Endodermal cell (in vitro differentiated cells): Measurements from ENCODE around the gene APOA5. TPM values are rescaled to one million over a fixed set of nuclear protein-coding genes. Genes with fewer than 3 reads are reported as not detected.

Experiments used
- DNase-seq: peaks from one replicate; pipeline ENCODE4 v3.0.0-alpha.2; 2017
- H3K27ac ChIP-seq: 2 replicates; pipeline ENCODE4 v1.5.1; 2013; ENCODE audit warnings: mild to moderate bottlenecking, low read depth, low read length, moderate library complexity
- H3K27me3 ChIP-seq: 2 replicates; pipeline ENCODE4 v1.6.1; 2013; ENCODE audit warnings: mild to moderate bottlenecking, low read length, moderate library complexity; ENCODE audit not compliant: insufficient read depth, control insufficient read depth, poor library complexity, severe bottlenecking
- H3K36me3 ChIP-seq: 2 replicates; pipeline ENCODE4 v1.7.0; 2013; ENCODE audit warnings: mild to moderate bottlenecking, low read length, moderate library complexity; ENCODE audit not compliant: control insufficient read depth, insufficient read depth
- H3K4me1 ChIP-seq: one replicate; pipeline ENCODE4 v1.7.0; 2013; ENCODE audit warnings: low read length; ENCODE audit not compliant: control insufficient read depth, insufficient read depth
- H3K4me3 ChIP-seq: 2 replicates; pipeline ENCODE4 v1.5.1; 2013; ENCODE audit warnings: mild to moderate bottlenecking, low read length, moderate library complexity
- H3K9ac ChIP-seq: 2 replicates; pipeline ENCODE4 v1.6.1; 2013; ENCODE audit warnings: mild to moderate bottlenecking, low read length, moderate library complexity; ENCODE audit not compliant: poor library complexity, severe bottlenecking; ENCODE audit errors: extremely low read depth
- H3K9me3 ChIP-seq: 2 replicates; pipeline ENCODE4 v1.6.1; 2013; ENCODE audit warnings: mild to moderate bottlenecking, low read length, moderate library complexity; ENCODE audit not compliant: control insufficient read depth
- H3K27ac Mint-ChIP-seq: 2 replicates; pipeline ENCODE4 v1.8.0; 2020; ENCODE audit warnings: mixed read lengths
- H3K27me3 Mint-ChIP-seq: 2 replicates; pipeline ENCODE4 v1.8.0; 2021; ENCODE audit warnings: mild to moderate bottlenecking, mixed read lengths; ENCODE audit not compliant: insufficient read depth
- H3K36me3 Mint-ChIP-seq: 2 replicates; pipeline ENCODE4 v1.8.0; 2020; ENCODE audit warnings: low read depth, mixed read lengths
- H3K4me1 Mint-ChIP-seq: 2 replicates; pipeline ENCODE4 v1.8.0; 2020; ENCODE audit warnings: mixed read lengths
- H3K4me3 Mint-ChIP-seq: 2 replicates; pipeline ENCODE4 v1.8.0; 2020; ENCODE audit warnings: mild to moderate bottlenecking, moderate library complexity, mixed read lengths
- H3K9me3 Mint-ChIP-seq: 2 replicates; pipeline ENCODE4 v1.8.0; 2020; ENCODE audit warnings: mild to moderate bottlenecking, mixed read lengths
- CTCF ChIP-seq: fragments of 200-600 bp; sonication (generic); conservative IDR thresholded peaks from 2 replicates; pipeline ENCODE4 v1.5.0; 2021; ENCODE audit warnings: antibody characterized with exemption, mild to moderate bottlenecking
- WGBS, 2 experiments: methylation state at CpG; one replicate each; pipeline versions ENCODE4 v1.1.5 to v1.1.7; 2013; ENCODE audit warnings: missing lambda C conversion rate in 2 of 2, mixed read lengths in 1 of 2; ENCODE audit not compliant: insufficient coverage in 1 of 2, insufficient read length in 1 of 2; 5-methylcytosine and 5-hydroxymethylcytosine counted together
- total RNA-seq, 2 donors: library from RNA; stranded (reverse); fragmentation: NEBNext Ultra II Directional in 1 of 2; extraction: Animal tissue kit (Norgen Biotek cat#: 25700) in 1 of 2; gene quantifications; 2 replicates in 1 of 2; 3 replicates in 1 of 2; pipeline ENCODE4 v1.2.1, GENCODE V29; 2021

The APOA5 gene
- total RNA-seq, 2 donors from 2014 or later = not detected

- no peaks in the 10 kb centered on the region for H3K27me3 ChIP-seq
- H3K27ac ChIP-seq = no peak overlapping the region
- H3K4me1 Mint-ChIP-seq = peaks cover 7% of the 10 kb centered on the region
- H3K4me3 ChIP-seq = no peak overlapping the region
- H3K27ac Mint-ChIP-seq = no peak overlapping the region
- no peaks in the 10 kb centered on the region for H3K9me3 Mint-ChIP-seq
- no peak overlapping the region for H3K9ac ChIP-seq
- H3K4me1 ChIP-seq = no peaks in the 10 kb centered on the region
- H3K9me3 ChIP-seq = no peaks in the 10 kb centered on the region
- 92 to 94% methylated on average over 4 of the region's 4 CpGs for WGBS, 2 experiments
- H3K4me3 Mint-ChIP-seq = no peak overlapping the region
- H3K36me3 ChIP-seq = peaks cover 87% of the 10 kb centered on the region
- no peak for TF ChIP-seq CTCF
- H3K27me3 Mint-ChIP-seq = no peaks in the 10 kb centered on the region
- no peak for DNase-seq
- H3K36me3 Mint-ChIP-seq = peaks cover 84% of the 10 kb centered on the region
Observed at GRCh38 chr11:116782728-116783127, 9.0 kb downstream of the APOA5 start.

DNA sequence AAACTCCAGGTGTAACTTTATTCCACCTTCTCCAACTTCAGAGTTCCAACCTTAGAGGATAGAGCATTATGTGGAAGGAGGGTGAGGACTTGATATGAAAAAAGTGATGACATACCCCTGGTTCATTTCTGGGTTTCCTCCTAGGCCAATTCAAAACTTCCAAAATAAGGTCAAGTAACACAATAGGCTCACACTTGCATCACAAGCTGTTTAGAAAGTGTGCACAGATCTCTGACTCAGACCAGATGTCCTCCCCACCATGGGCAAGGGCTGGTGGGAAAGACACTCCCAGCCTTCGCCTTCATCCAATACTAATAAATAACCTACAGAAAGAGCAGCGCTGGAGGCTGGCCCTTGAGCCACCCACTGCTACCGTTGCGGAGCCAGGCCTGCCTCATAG, 13.1 kb downstream of the APOA5 start:
- H3K36me3 ChIP-seq = peaks cover 78% of the 10 kb centered on the region
- DNase-seq = no peak
- H3K27me3 Mint-ChIP-seq = no peaks in the 10 kb centered on the region
- no peak overlapping the region for H3K27ac ChIP-seq
- no peak overlapping the region for H3K9ac ChIP-seq
- no peak overlapping the region for H3K27ac Mint-ChIP-seq
- no peak overlapping the region for H3K4me3 Mint-ChIP-seq
- H3K9me3 Mint-ChIP-seq = no peaks in the 10 kb centered on the region
- H3K4me1 Mint-ChIP-seq = peaks cover 7% of the 10 kb centered on the region
- no peaks in the 10 kb centered on the region for H3K9me3 ChIP-seq
- H3K4me1 ChIP-seq = no peaks in the 10 kb centered on the region
- H3K36me3 Mint-ChIP-seq = peaks cover 69% of the 10 kb centered on the region
- WGBS, 2 experiments = 83 to 96% methylated on average over 3 to 4 of the region's 4 CpGs
- H3K27me3 ChIP-seq = no peaks in the 10 kb centered on the region
- H3K4me3 ChIP-seq = no peak overlapping the region
- no peak for TF ChIP-seq CTCF

GRCh38 chr11:116777056-116777455, 14.6 kb downstream of the APOA5 start:
- H3K4me1 ChIP-seq = no peaks in the 10 kb centered on the region
- 92 to 97% methylated on average over 6 to 7 of the region's 7 CpGs for WGBS, 2 experiments
- peaks cover 63% of the 10 kb centered on the region for H3K36me3 ChIP-seq
- peaks cover 9% of the 10 kb centered on the region for H3K4me1 Mint-ChIP-seq
- peaks cover 54% of the 10 kb centered on the region for H3K36me3 Mint-ChIP-seq
- DNase-seq = no peak
- no peak overlapping the region for H3K9ac ChIP-seq
- H3K9me3 ChIP-seq = no peaks in the 10 kb centered on the region
- no peak overlapping the region for H3K4me3 Mint-ChIP-seq
- no peaks in the 10 kb centered on the region for H3K9me3 Mint-ChIP-seq
- no peaks in the 10 kb centered on the region for H3K27me3 ChIP-seq
- no peaks in the 10 kb centered on the region for H3K27me3 Mint-ChIP-seq
- no peak overlapping the region for H3K4me3 ChIP-seq
- no peak for TF ChIP-seq CTCF
- H3K27ac Mint-ChIP-seq = no peak overlapping the region
- H3K27ac ChIP-seq = no peak overlapping the region
